RCC 7860 (cell line): ENCODE results near the gene CCDC106.

Experiments
- DNase-seq: peaks from one replicate; pipeline ENCODE4 v3.0.0-alpha.2; 2015; ENCODE audit warnings: low spot score
- FAIRE-seq: peaks from 2 replicates; lab custom pipeline; 2012; peaks lifted over from hg19 to GRCh38; lab: Jason Lieb, UNC

Gene CCDC106

GRCh38 chr19:55666343-55667005 is 18.5 kb downstream of the CCDC106 start:
- FAIRE-seq (no peak), DNase-seq (no peak)

GRCh38 chr19:55667006-55667381 is 19.0 kb downstream of the CCDC106 start:
- DNase-seq: no peak

GRCh38 chr19:55667511-55667910 is 19.5 kb downstream of the CCDC106 start:
- FAIRE-seq: no peak
- no peak for DNase-seq

More at GRCh38 chr19:55667006-55667381, 19.0 kb downstream of the CCDC106 start:
- FAIRE-seq: no peak

GRCh38 chr19:55667958-55668357 is 19.9 kb downstream of the CCDC106 start:
- DNase-seq: no peak
- FAIRE-seq: no peak

- DNase-seq: no peak
- no peak for FAIRE-seq
Observed at GRCh38 chr19:55668603-55669348, 20.8 kb downstream of the CCDC106 start.

GRCh38 chr19:55669418-55670279 is 21.6 kb downstream of the CCDC106 start:
- FAIRE-seq (no peak), DNase-seq (no peak)

GRCh38 chr19:55670280-55671053 is 22.5 kb downstream of the CCDC106 start:
- DNase-seq: no peak
- no peak for FAIRE-seq

GRCh38 chr19:55671054-55671378 is 23.0 kb downstream of the CCDC106 start:
- no peak for DNase-seq
- FAIRE-seq: no peak

- FAIRE-seq (no peak), DNase-seq (no peak)
Observed at GRCh38 chr19:55672418-55672817, 24.4 kb downstream of the CCDC106 start.

GRCh38 chr19:55673465-55673864 is 25.5 kb downstream of the CCDC106 start:
- DNase-seq (no peak), FAIRE-seq (no peak)

- FAIRE-seq: no peak
Observed at GRCh38 chr19:55673889-55674288, 25.9 kb downstream of the CCDC106 start.

GRCh38 chr19:55674459-55674840 is 26.4 kb downstream of the CCDC106 start:
- FAIRE-seq (no peak), DNase-seq (no peak)

More at GRCh38 chr19:55673889-55674288, 25.9 kb downstream of the CCDC106 start:
- no peak for DNase-seq

GRCh38 chr19:55674841-55675660 is 27.0 kb downstream of the CCDC106 start, which contains the start of gene EPN1:
Gene EPN1 (plus strand): TSS chr19:55675226. CDS start chr19:55678628, 3,402 bp downstream.
- DNase-seq (peak; percentile 84), FAIRE-seq (no peak)

- FAIRE-seq: no peak
- DNase-seq: no peak
Observed at GRCh38 chr19:55675661-55676354, 27.8 kb downstream of the CCDC106 start.

- FAIRE-seq: no peak
Observed at GRCh38 chr19:55676383-55676782, 28.4 kb downstream of the CCDC106 start.

GRCh38 chr19:55676889-55677505 is 29.0 kb downstream of the CCDC106 start:
- FAIRE-seq (no peak), DNase-seq (no peak)

More at GRCh38 chr19:55676383-55676782, 28.4 kb downstream of the CCDC106 start:
- DNase-seq: no peak

GRCh38 chr19:55677572-55678028 is 29.6 kb downstream of the CCDC106 start:
- FAIRE-seq (no peak), DNase-seq (no peak)

GRCh38 chr19:55678121-55678671 is 30.2 kb downstream of the CCDC106 start:
- FAIRE-seq (no peak), DNase-seq (no peak)
